GM18498 (cell line): ENCODE measurements around the gene IL9.

Experiments
- ATAC-seq: cut with Tn5 transposase; IDR thresholded peaks from one replicate; pipeline ENCODE4 v1.9.1; 2021; ENCODE audit warnings: mild to moderate bottlenecking, moderate library complexity; ENCODE audit not compliant: unreplicated experiment

The IL9 gene

GRCh38 chr5:135894276-135894675 lies 1.4 kb downstream of the IL9 start:
- no peak for ATAC-seq

- no peak for ATAC-seq
Measured at GRCh38 chr5:135891791-135892190, 3.9 kb downstream of the IL9 start.

GRCh38 chr5:135891268-135891667 lies 4.4 kb downstream of the IL9 start:
- no peak for ATAC-seq

- ATAC-seq = peak; percentile 71
Measured at GRCh38 chr5:135890867-135891266, 4.8 kb downstream of the IL9 start.

- ATAC-seq = no peak
Measured at GRCh38 chr5:135890296-135890695, 5.3 kb downstream of the IL9 start.

- no peak for ATAC-seq
Measured at GRCh38 chr5:135887881-135888614, 7.6 kb downstream of the IL9 start.

GRCh38 chr5:135887447-135887864 lies 8.2 kb downstream of the IL9 start:
- peak; percentile 89 for ATAC-seq

- no peak for ATAC-seq
Measured at GRCh38 chr5:135886136-135886535, 9.5 kb downstream of the IL9 start.

- no peak for ATAC-seq
Measured at GRCh38 chr5:135885031-135885430, 10.6 kb downstream of the IL9 start.

GRCh38 chr5:135883441-135883840 lies 12.2 kb downstream of the IL9 start:
- no peak for ATAC-seq

- ATAC-seq = no peak
Measured at GRCh38 chr5:135883026-135883425, 12.6 kb downstream of the IL9 start.

- no peak for ATAC-seq
Measured at GRCh38 chr5:135881819-135882218, 13.8 kb downstream of the IL9 start.

- ATAC-seq = no peak
Measured at GRCh38 chr5:135881244-135881643, 14.4 kb downstream of the IL9 start.

- no peak for ATAC-seq
Measured at GRCh38 chr5:135880801-135881200, 14.8 kb downstream of the IL9 start.

- ATAC-seq = peak; percentile 61
Measured at GRCh38 chr5:135880278-135880677, 15.4 kb downstream of the IL9 start.

GRCh38 chr5:135879591-135879990 lies 16.1 kb downstream of the IL9 start:
- no peak for ATAC-seq

GRCh38 chr5:135878156-135878620 lies 17.5 kb downstream of the IL9 start:
- ATAC-seq = no peak

- ATAC-seq = no peak
Measured at GRCh38 chr5:135877570-135878155, 18.0 kb downstream of the IL9 start.

- no peak for ATAC-seq
Measured at GRCh38 chr5:135876146-135876545, 19.5 kb downstream of the IL9 start.

GRCh38 chr5:135875567-135875966 lies 20.1 kb downstream of the IL9 start:
- ATAC-seq = no peak

- ATAC-seq = no peak
Measured at GRCh38 chr5:135874461-135874860, 21.2 kb downstream of the IL9 start.

- no peak for ATAC-seq
Measured at GRCh38 chr5:135873831-135874230, 21.8 kb downstream of the IL9 start.
